ENCODE results near the gene NPFFR2.

- no peak for TF ChIP-seq CTCF (conservative IDR thresholded peaks at IDR 0.05 in 1 of 2, IDR thresholded peaks at IDR 0.05 in 1 of 2; ENCODE audit: low read depth in 1 of 2, low read length in 2 of 2)
- TF ChIP-seq EZH2 (IDR thresholded peaks at IDR 0.05; ENCODE audit: low read length, missing control alignments): no peak
Measured at GRCh38 chr4:72144241-72144640, 112.4 kb downstream of the NPFFR2 start.
